HUES6 (cell line): ENCODE measurements around the gene C4A.
"Not testable (repeated sequence)": the region's sequence is repeated elsewhere in the genome, so short reads cannot be mapped to it uniquely, and the experiment has no call there.

Experiments
- H3K27ac ChIP-seq: 2 replicates; pipeline ENCODE4 v1.7.0; 2013; ENCODE audit warnings: low read depth, mild to moderate bottlenecking, low read length, inconsistent platforms
- H3K27me3 ChIP-seq: 2 replicates; pipeline ENCODE4 v1.6.1; 2013; ENCODE audit warnings: low read length; ENCODE audit not compliant: control insufficient read depth, insufficient read depth
- H3K36me3 ChIP-seq: 2 replicates; pipeline ENCODE4 v1.6.1; 2013; ENCODE audit warnings: low read length; ENCODE audit not compliant: control insufficient read depth, insufficient read depth
- H3K4me1 ChIP-seq: 2 replicates; pipeline ENCODE4 v1.6.1; 2013; ENCODE audit warnings: low read length; ENCODE audit not compliant: control insufficient read depth, insufficient read depth
- H3K4me3 ChIP-seq: 2 replicates; pipeline ENCODE4 v1.5.1; 2013; ENCODE audit warnings: low read depth, low read length
- H3K9ac ChIP-seq: one replicate; pipeline ENCODE4 v1.6.1; 2013; ENCODE audit warnings: mild to moderate bottlenecking, low read length
- H3K9me3 ChIP-seq: 2 replicates; pipeline ENCODE4 v1.6.1; 2013; ENCODE audit warnings: low read depth, low read length; ENCODE audit not compliant: control insufficient read depth, insufficient read depth

The C4A gene

DNA sequence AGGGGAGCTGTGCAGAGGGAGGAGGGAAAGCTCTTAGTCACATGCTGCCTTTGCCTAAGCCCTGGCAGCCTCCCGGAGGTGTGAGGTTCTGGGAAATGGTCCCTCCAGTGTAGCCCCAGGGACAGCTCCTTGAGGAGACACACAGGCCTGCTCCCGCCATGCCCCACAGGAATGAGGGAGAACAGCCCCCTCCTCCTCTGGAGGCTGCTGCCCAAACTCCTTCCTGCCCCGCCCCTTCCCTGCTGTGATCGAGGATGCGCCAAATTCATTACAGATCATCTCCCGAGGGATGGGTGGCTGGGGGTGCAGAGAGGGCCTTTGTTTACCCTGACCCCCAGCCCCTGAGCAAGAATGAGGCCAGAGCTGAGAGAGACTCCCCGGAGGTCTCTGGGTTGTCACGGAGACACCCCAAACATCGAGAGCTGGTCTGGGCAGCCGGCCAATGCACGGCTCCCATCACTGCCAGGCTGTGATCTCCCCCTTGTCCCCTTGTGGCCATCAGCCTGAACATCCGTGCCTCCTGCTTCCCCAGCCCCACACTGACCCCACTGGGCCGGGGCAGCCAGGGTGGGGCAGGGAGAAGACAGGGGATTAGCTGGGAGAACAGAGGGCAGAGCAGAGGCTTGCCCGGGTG lies 64.7 kb downstream of the C4A start:
- H3K27me3 ChIP-seq = no peaks in the 10 kb centered on the region; the same call in 1 of the 2 replicates
- H3K27ac ChIP-seq = peak overlapping the region; percentile 6; the same call in 1 of the 2 replicates
- no peak overlapping the region for H3K4me3 ChIP-seq
- H3K9me3 ChIP-seq = no peaks in the 10 kb centered on the region
- H3K9ac ChIP-seq = no peak overlapping the region
- peaks cover 22% of the 10 kb centered on the region for H3K4me1 ChIP-seq
- H3K36me3 ChIP-seq = no peaks in the 10 kb centered on the region

GRCh38 chr6:32047084-32047478 lies 65.2 kb downstream of the C4A start:
- H3K27ac ChIP-seq = no peak overlapping the region
- H3K4me3 ChIP-seq = no peak overlapping the region
- H3K27me3 ChIP-seq = no peaks in the 10 kb centered on the region; the same call in 1 of the 2 replicates
- no peak overlapping the region for H3K9ac ChIP-seq
- H3K36me3 ChIP-seq = no peaks in the 10 kb centered on the region
- peaks cover 22% of the 10 kb centered on the region for H3K4me1 ChIP-seq
- H3K9me3 ChIP-seq = no peaks in the 10 kb centered on the region

GRCh38 chr6:32047539-32047854 lies 65.6 kb downstream of the C4A start:
- Histone ChIP-seq H3K4me1 (peaks cover 22% of the 10 kb centered on the region), H3K9ac (no peak overlapping the region), H3K4me3 (no peak overlapping the region), H3K27ac (no peak overlapping the region), H3K36me3 (no peaks in the 10 kb centered on the region), H3K9me3 (no peaks in the 10 kb centered on the region), H3K27me3 (no peaks in the 10 kb centered on the region; the same call in 1 of the 2 replicates)

DNA sequence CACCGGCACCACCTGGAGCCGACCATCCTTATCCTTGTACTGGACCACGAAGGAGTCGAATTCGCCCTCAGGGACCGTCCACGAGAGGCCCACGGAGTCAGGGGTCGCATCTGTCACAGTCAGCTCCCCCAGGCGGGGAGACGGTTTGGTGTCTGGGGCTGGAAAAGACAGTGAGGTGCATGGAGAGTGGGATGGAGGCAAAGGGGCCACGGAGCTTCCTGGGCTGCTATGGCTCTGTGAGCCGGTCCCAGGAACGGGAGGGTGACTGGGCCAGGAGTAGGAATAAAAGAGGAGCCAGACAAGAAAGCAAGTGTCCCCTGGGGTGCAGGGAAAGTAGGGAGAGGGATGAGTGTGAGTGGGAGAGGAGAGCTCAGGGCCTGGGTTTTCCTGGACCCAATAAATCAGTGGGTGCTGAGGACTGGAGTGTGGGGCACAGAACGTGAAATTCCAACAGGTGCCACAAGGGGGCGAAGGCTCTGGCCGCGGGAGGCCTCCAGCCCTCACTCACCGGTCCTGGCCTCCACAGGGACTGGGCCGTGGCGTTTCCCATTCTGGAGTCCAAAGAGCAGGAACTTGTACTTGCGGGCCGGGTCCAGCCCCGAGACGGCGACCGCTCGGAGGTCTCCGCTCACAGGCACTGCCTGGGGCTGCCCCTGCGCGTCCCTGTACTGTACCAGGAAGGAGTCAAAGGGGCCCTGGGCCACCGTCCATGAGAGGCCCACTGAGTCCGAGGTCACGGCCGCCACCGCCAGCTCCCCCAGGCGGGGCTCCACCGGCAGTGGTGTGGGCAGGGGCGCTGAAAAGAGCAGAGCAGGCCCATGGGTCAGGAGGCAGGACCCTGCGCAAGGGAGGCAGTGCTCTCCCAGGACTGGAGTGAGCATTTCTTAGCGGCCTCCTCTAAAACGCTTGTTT lies 66.3 kb downstream of the C4A start:
- Histone ChIP-seq H3K27me3 (no peaks in the 10 kb centered on the region; the same call in 1 of the 2 replicates), H3K36me3 (no peaks in the 10 kb centered on the region), H3K27ac (no peak overlapping the region), H3K4me3 (no peak overlapping the region), H3K9ac (no peak overlapping the region), H3K9me3 (no peaks in the 10 kb centered on the region), H3K4me1 (peaks cover 22% of the 10 kb centered on the region)

- H3K36me3 ChIP-seq, H3K27ac ChIP-seq, H3K27me3 ChIP-seq, H3K4me3 ChIP-seq, H3K9me3 ChIP-seq, H3K9ac ChIP-seq: not testable (repeated sequence)
- peaks cover 22% of the 10 kb centered on the region for H3K4me1 ChIP-seq
Measured at GRCh38 chr6:32049149-32049548, 67.3 kb downstream of the C4A start.

DNA sequence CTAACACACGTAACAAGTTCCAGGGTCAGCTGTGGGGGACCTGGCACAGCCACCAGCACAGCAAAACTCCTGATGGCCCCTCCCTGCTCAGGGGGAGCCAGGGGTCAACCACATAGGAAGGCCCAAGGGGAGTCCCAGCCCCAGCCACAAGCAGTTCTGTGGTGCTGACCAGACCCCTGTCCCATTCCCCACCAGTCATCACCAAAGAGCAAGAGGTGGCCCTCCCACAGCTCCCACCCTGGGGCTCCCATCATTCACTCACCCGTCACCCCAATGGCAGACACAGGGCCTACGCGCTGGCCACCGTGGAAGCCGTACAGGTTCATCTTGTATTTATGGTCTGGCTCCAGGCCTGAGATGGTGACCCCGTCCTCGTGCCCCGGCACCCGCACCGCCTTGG lies 67.9 kb downstream of the C4A start:
- H3K27ac ChIP-seq, H3K36me3 ChIP-seq, H3K9me3 ChIP-seq, H3K9ac ChIP-seq, H3K27me3 ChIP-seq, H3K4me3 ChIP-seq: not testable (repeated sequence)
- peaks cover 22% of the 10 kb centered on the region for H3K4me1 ChIP-seq

DNA sequence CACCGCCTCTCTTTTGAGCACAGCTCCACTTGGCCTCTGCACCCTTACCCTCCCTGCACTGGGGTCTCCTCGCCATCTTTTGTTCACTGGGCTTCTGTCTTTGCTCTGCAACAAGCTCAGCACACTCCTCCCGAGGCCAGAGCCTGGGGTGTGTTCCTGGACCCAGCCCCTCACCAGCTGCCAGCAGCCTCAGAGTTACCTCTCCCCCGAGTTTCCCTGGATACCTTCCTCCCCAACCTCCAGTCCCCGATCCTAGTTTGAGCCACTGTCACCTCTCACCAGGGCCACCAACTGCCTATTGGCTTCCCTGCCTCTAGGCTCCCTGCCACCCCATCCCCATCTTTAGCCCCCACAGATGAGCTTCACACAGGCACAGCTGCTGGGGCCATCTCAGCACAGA lies 68.7 kb downstream of the C4A start:
- H3K4me3 ChIP-seq = no peak overlapping the region
- no peaks in the 10 kb centered on the region for H3K9me3 ChIP-seq

More for the DNA sequence above, 68.7 kb downstream of the C4A start:
- Histone ChIP-seq H3K36me3 (no peaks in the 10 kb centered on the region), H3K27ac (no peak overlapping the region), H3K9ac (no peak overlapping the region), H3K27me3 (no peaks in the 10 kb centered on the region; the same call in 1 of the 2 replicates), H3K4me1 (peaks cover 22% of the 10 kb centered on the region)
